Activated CD4-positive, alpha-beta T cell treated with anti-CD3 and anti-CD28 coated beads for 1 hour (primary cell): Measurements from ENCODE around the gene PIGH.
"Not testable (repeated sequence)": the region's sequence is repeated elsewhere in the genome, so short reads cannot be mapped to it uniquely, and the experiment has no call there.

ENCODE experiments used
- DNase-seq: peaks from one replicate; pipeline ENCODE4 v3.0.0-alpha.2; 2020

PIGH gene

GRCh38 chr14:67607646-67608045 is 7.6 kb upstream of the PIGH start:
- no peak for DNase-seq

- no peak for DNase-seq
Observed at GRCh38 chr14:67602995-67603545, 3.0 kb upstream of the PIGH start.

- DNase-seq: no peak
Observed at GRCh38 chr14:67602076-67602475, 2.0 kb upstream of the PIGH start.

DNA sequence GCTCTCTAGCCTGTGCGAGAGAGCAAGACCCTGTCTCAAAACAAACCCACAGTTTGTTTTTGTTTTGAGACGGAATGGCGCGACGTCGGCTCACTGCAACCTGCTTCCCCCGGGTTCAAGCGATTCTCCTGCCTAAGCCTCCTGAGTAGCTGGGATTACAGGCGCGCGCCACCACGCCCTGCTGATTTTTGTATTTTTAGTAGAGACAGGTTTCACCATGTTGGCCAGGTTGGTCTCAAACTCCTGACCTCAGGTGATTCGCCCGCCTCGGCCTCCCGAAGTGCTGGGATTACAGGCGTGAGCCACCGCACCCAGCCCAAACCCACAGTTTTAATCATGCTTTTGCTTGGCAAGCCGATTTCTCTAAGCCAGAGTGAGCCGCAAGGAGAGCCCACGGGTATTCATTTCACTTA is 500 bp upstream of the PIGH start:
- DNase-seq: not testable (repeated sequence)

DNA sequence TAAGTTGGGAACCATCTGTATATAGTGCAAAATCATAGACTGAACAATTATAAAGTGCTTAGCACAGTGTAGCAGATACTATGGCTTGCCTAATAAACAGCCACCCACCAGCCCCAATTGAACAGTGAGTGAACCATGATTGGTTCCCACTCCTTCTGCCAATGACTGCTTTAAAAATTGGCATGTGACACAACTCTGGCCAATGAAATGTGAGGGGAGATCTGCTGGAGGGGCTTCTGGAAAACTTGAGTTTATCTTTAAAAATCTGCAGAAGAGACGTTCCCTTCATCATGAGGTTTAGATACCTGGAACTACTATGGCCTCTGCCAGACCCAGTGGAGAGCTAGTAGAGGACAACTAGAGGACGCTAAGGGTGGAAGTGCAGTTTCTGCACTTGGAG is 4.7 kb downstream of the PIGH start:
- no peak for DNase-seq

GRCh38 chr14:67593650-67594049 is 6.4 kb downstream of the PIGH start:
- not testable (repeated sequence) for DNase-seq

DNA sequence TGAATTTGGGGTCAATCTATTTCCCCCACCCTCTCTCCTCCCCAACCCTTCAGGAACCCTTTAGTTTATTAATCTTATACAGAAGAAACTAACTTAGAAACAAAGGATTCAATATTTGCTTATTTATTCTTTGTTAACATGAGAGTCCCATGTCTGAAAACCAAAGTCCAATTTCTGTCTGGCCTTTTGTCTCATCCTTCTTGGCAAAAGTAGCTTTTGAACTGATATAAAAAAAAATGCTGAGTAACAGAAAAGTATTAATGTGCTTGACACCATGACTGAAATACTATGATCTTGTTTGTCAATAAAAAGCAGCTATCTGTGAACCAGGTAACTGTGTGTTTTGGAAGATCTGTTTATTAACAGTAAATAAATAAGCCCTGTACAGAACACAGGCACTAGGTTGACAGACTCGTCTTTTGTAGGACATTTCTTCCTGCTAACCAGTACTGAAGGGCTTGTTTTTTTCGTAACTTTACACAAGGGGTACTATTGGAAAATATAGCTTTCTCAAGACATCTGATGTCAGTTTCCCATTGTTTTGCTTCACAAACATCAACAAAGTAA is 10.8 kb downstream of the PIGH start:
- no peak for DNase-seq

- no peak for DNase-seq
Observed at GRCh38 chr14:67586369-67586768, 13.7 kb downstream of the PIGH start.

GRCh38 chr14:67584978-67585377 is 15.1 kb downstream of the PIGH start:
- no peak for DNase-seq

DNA sequence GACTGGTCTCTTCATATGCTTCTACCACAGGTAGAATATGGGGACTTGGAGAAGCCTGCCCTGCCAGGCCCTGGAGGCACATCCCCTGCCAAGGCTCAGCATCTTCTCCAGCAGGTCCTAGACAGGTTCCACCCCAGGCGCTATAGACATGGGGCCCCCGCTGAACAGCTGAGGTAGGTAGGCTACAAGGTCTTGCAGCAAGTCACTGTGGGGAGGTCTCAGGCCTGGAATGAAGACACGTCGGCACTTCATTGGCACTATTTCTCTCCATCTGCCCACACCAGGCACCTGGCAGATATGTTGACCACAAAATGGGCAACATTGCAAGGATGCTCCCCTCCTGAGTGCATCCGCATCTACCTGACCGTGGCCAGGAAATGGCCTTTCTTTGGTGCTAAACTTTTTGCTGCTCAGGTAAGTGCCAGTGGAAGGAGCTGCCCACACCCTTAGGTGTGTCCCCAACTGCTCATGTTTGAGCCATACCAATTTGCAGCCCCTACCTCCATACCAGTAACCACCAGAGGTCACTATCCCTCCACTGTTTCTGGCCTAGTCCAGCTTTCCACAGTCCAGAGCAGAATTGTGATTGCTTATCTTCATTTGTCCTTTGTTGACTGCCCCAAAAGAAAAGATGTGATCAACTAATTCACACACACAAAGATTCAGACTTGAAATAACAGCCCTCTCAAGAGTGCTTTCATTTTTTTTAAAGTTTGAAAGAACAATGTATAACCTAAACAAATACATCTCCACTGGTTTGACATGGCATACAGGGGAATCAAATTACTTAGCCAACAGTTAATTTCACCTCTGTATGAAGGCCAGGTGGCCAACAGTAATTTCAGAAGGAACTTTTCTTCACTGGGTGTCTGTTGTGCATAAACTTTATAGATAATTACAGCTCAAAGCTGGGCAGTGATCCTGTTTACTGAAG is 16.1 kb downstream of the PIGH start:
- DNase-seq: no peak

DNA sequence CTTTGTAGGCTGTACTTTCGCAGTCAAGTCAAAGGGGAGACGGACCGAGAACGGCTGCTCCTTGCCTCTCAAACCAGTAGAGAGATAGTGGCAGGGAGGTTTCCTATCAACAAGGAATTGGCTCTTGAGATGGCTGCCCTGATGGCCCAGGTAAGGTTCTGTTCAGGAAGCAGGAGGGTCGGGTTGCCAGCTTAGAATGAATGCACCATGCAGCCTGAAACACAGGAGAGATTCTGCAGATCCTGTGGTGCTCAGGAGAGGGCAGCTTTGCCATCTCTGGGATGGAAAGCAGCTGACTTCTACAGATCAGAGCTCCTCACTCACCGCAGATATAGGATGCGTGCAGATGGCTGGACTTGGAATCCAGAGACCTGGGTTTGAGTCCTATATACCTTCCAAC is 18.0 kb downstream of the PIGH start:
- no peak for DNase-seq

DNA sequence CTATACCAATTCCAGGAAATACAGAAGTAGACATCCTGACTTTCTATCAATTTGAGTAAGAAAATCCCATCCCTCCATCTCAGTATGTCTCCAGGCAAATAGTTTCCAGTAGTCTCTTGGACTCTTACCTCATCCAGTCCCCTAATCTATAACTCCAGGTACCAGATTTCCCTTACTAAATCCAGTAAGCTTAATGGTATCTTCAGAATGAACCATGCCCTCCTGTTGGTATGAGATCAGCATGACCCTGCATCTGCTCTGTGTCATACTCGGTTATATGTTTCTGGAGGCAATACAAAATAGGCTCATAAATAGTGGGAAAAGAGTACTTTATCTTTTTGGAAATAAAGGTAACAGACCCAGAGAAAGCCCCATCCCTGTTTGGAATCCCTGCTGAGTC is 18.4 kb downstream of the PIGH start:
- DNase-seq: no peak

DNA sequence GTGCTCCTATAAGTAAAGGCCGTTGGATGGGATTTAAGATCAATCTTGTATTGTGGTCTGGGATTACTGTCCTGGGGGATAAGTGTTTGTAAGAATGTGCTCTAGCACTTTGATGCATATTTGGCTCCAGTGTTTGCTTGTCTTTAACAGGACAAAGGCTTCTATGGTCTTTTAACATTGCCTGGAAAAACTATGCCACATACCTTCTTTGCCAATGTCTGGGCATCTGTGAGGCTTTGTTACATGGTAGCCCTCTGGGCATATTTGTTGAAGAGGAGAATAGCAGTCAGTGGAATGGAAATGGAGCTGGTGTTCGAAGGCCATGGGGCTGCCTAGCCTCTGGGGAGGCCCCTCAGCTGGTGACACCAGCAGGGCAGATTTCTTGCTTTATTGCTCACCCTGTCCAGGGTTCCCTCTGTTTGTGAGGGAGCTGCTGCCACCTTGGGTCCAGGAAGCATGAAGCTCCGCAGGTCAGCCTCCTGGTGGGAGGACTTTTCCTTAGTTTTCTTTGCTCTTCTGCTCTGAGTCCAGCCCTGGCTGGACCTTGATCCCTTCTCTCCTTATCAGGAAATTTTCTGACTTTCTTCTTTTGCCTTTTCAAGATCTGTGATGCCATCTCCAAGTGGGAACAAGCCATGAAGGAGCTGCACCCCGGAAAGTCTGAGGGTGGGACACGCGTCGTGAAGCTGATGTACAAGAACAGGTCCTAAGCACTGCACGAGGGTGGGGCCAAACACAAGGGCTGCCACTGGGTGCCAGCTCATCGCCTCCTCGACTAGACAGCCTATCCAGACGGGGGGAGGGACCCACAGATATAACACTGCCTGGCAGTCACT is 19.5 kb downstream of the PIGH start:
- no peak for DNase-seq

GRCh38 chr14:67579636-67580035 is 20.4 kb downstream of the PIGH start:
- no peak for DNase-seq

GRCh38 chr14:67579040-67579439 is 21.0 kb downstream of the PIGH start:
- DNase-seq: no peak

DNA sequence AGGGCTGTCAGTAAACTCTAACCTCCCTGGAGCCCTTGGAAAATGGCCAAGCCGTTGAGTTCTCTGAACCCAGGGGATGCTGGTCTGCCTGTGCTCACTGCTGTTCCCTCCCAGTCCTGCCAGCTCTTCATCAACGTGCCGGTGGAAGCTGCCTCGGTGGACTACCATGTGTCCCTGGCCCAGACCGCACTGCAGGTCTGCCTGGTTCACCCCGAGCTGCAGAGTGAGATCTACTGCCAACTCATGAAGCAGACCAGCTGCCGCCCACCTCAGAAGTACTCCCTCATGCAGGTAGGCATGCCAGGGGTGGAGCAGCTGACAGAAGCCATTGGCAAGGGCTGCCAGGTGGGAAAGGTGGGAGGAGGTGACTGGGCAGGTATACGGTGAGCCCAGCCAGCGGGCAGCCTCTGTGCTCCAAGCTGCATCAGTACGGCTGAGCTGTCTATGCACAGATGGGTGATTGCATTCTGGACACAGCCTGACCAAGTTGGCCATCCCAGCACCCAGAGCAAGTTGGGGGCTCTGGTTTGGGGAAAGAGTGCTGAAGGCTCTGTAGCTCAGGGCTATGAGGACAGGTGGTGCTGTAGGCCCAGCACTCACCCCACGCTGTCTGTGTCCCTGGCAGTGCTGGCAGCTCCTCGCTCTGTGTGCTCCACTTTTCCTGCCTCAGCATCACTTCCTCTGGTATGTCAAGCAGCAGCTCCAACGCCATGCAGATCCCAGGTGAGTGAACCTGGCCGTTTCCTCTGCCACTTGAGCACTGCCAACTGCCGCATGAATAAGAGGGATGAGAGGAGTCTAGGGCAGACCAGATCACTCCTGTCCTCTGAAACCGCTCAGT is 21.9 kb downstream of the PIGH start:
- no peak for DNase-seq

- DNase-seq: no peak
Observed at GRCh38 chr14:67577181-67577808, 22.8 kb downstream of the PIGH start.

GRCh38 chr14:67576216-67576955 is 23.7 kb downstream of the PIGH start:
- DNase-seq: no peak

GRCh38 chr14:67575684-67576083 is 24.4 kb downstream of the PIGH start:
- no peak for DNase-seq

- no peak for DNase-seq
Observed at GRCh38 chr14:67574806-67575205, 25.3 kb downstream of the PIGH start.

- DNase-seq: no peak
Observed at GRCh38 chr14:67574156-67574555, 25.9 kb downstream of the PIGH start.
